ENCODE measurements around the gene IRAK4. TPM values are rescaled to one million over a fixed set of nuclear protein-coding genes. Genes with fewer than 3 reads are reported as not detected.

IRAK4 gene
- total RNA-seq, 2 donors from 2014 or later = 11.5 to 25.3 TPM

- TF ChIP-seq POLR2A (IDR thresholded peaks at IDR 0.05) (no peak), POLR2AphosphoS5 (IDR thresholded peaks at IDR 0.05) (no peak), CTCF (IDR thresholded peaks at IDR 0.05) (no peak)
- Histone ChIP-seq H3K27me3 (replicated peaks; ENCODE audit: insufficient read depth) (no peaks in the 10 kb centered on the region), H3K9me3 (no peaks in the 10 kb centered on the region), H3K27ac (no peak overlapping the region), H3K4me1 (replicated peaks) (no peaks in the 10 kb centered on the region), H3K4me3 (no peak overlapping the region), H3K36me3 (no peaks in the 10 kb centered on the region)
- no peak for DNase-seq (ENCODE audit: low spot score)
- intact Hi-C loops (cut with DNase I) = no loop called here
- 53% methylated on average over 1 of the region's 1 CpG for WGBS
Observed at GRCh38 chr12:43728698-43729097, 30.1 kb upstream of the IRAK4 start.

GRCh38 chr12:43730283-43730682 lies 28.5 kb upstream of the IRAK4 start:
- no peak for DNase-seq (ENCODE audit: low spot score)
- 80% methylated on average over 4 of the region's 4 CpGs for WGBS
- intact Hi-C loops (cut with DNase I) = no loop called here

GRCh38 chr12:43733687-43734086 lies 25.1 kb upstream of the IRAK4 start:
- Histone ChIP-seq H3K4me3 (no peak overlapping the region), H3K9me3 (no peaks in the 10 kb centered on the region), H3K27ac (no peak overlapping the region), H3K36me3 (no peaks in the 10 kb centered on the region), H3K27me3 (replicated peaks; ENCODE audit: insufficient read depth) (no peaks in the 10 kb centered on the region), H3K4me1 (replicated peaks) (no peaks in the 10 kb centered on the region)
- no peak for DNase-seq (ENCODE audit: low spot score)
- TF ChIP-seq POLR2A (IDR thresholded peaks at IDR 0.05) (no peak), CTCF (IDR thresholded peaks at IDR 0.05) (no peak), POLR2AphosphoS5 (IDR thresholded peaks at IDR 0.05) (no peak)
- intact Hi-C loops (cut with DNase I) = no loop called here
- 94% methylated on average over 3 of the region's 3 CpGs for WGBS

More at GRCh38 chr12:43730283-43730682, 28.5 kb upstream of the IRAK4 start:
- TF ChIP-seq POLR2AphosphoS5 (IDR thresholded peaks at IDR 0.05) = no peak
- H3K4me1 ChIP-seq (replicated peaks) = no peaks in the 10 kb centered on the region
- no peak overlapping the region for H3K27ac ChIP-seq
- no peak overlapping the region for H3K4me3 ChIP-seq
- no peaks in the 10 kb centered on the region for H3K9me3 ChIP-seq
- no peaks in the 10 kb centered on the region for H3K36me3 ChIP-seq
- no peaks in the 10 kb centered on the region for H3K27me3 ChIP-seq (replicated peaks; ENCODE audit: insufficient read depth)

GRCh38 chr12:43736927-43737440 lies 21.8 kb upstream of the IRAK4 start:
- no peak overlapping the region for H3K27ac ChIP-seq
- H3K4me1 ChIP-seq (replicated peaks) = no peaks in the 10 kb centered on the region
- H3K9me3 ChIP-seq = no peaks in the 10 kb centered on the region
- DNase-seq (ENCODE audit: low spot score) = no peak
- H3K36me3 ChIP-seq = no peaks in the 10 kb centered on the region
- TF ChIP-seq POLR2AphosphoS5 (IDR thresholded peaks at IDR 0.05) (no peak), CTCF (IDR thresholded peaks at IDR 0.05) (no peak), POLR2A (IDR thresholded peaks at IDR 0.05) (no peak)
- intact Hi-C loops (cut with DNase I) = no loop called here
- no peaks in the 10 kb centered on the region for H3K27me3 ChIP-seq (replicated peaks; ENCODE audit: insufficient read depth)
- 90% methylated on average over 3 of the region's 3 CpGs for WGBS
- no peak overlapping the region for H3K4me3 ChIP-seq

GRCh38 chr12:43737646-43738045 lies 21.1 kb upstream of the IRAK4 start:
- intact Hi-C loops (cut with DNase I) = no loop called here
- Histone ChIP-seq H3K36me3 (no peaks in the 10 kb centered on the region), H3K4me1 (replicated peaks) (no peaks in the 10 kb centered on the region), H3K27ac (no peak overlapping the region), H3K4me3 (no peak overlapping the region), H3K9me3 (no peaks in the 10 kb centered on the region), H3K27me3 (replicated peaks; ENCODE audit: insufficient read depth) (no peaks in the 10 kb centered on the region)
- DNase-seq (ENCODE audit: low spot score) = no peak
- 59% methylated on average over 2 of the region's 2 CpGs for WGBS
- no peak for TF ChIP-seq POLR2A (IDR thresholded peaks at IDR 0.05)
- no peak for TF ChIP-seq CTCF (IDR thresholded peaks at IDR 0.05)
- TF ChIP-seq POLR2AphosphoS5 (IDR thresholded peaks at IDR 0.05) = no peak

Measured in prostate gland (tissue), 2 donors.